K562 (cell line): ENCODE results near the gene POLD1. TPM values are rescaled to one million over a fixed set of nuclear protein-coding genes. Genes with fewer than 3 reads are reported as not detected.
A peak's percentile ranks its signal among the peaks of the same experiment; 100 is the strongest.

Experiments used
- ATAC-seq: fragments of 200-7000 bp; cut with Tn5 transposase; 3 replicates; pipeline ENCODE4 v1.9.1; 2020; ENCODE audit warnings: moderate library complexity
- BruUV-seq: library from RNA; stranded (reverse); fragments of 400-500 nt; replicated peaks from 2 replicates; lab custom pipeline; 2021; lab: Mats Ljungman, UMichigan
- CTCF ChIA-PET: fragments of 300-600 bp; formaldehyde crosslinking; extraction: SDS; loops from one replicate; lab custom pipeline; 2021; ENCODE audit warnings: low intra/inter-chr PET ratio; lab: Yijun Ruan, JAX
- POLR2A ChIA-PET: fragments of 300-600, 350-650 bp; sonication (Branson Sonifier 250); formaldehyde crosslinking; extraction: SDS; loops from one replicate; lab custom pipeline; 2021; ENCODE audit warnings: antibody characterized with exemption, inconsistent platforms; lab: Yijun Ruan, JAX
- DNase-seq, 4 experiments: peaks; one replicate each; pipeline versions ENCODE4 v3.0.0 to v3.0.0-alpha.2; 2011 to 2018; ENCODE audit warnings: low spot score in 3 of 4, mixed read lengths in 3 of 4; ENCODE audit errors: extremely low read depth in 1 of 4
- FAIRE-seq: peaks from 2 replicates; lab custom pipeline; 2011; peaks lifted over from hg19 to GRCh38; lab: Jason Lieb, UNC
- H2AFZ ChIP-seq: 2 replicates; pipeline ENCODE4 v1.6.0; 2011; ENCODE audit warnings: low read depth, low read length, control low read depth, inconsistent platforms
- H3K27ac ChIP-seq: fragments of 200-600 bp; 3 replicates; pipeline ENCODE4 v1.8.0; 2011; ENCODE audit warnings: low read depth, mild to moderate bottlenecking, control low read depth, inconsistent platforms, low read length, moderate library complexity, mixed read lengths; ENCODE audit errors: extremely low read depth
- H3K27me3 ChIP-seq, 2 experiments: fragments of 300-600 bp in 1 of 2; 2 replicates in 1 of 2; 3 replicates in 1 of 2; pipeline versions ENCODE4 v1.6.0 to v1.8.0; 2011; ENCODE audit warnings: inconsistent platforms in 2 of 2, low read length in 2 of 2, mild to moderate bottlenecking in 1 of 2, mixed read lengths in 1 of 2, moderate library complexity in 1 of 2; ENCODE audit not compliant: control insufficient read depth in 2 of 2, insufficient read depth in 2 of 2
- H3K36me3 ChIP-seq: fragments of 300-600 bp; 3 replicates; pipeline ENCODE4 v1.8.0; 2011; ENCODE audit warnings: mild to moderate bottlenecking, low read length, inconsistent platforms; ENCODE audit not compliant: control insufficient read depth, insufficient read depth
- H3K4me1 ChIP-seq, 2 experiments: fragments of 200-600 bp in 1 of 2; replicated peaks in 1 of 2; 2 replicates in 1 of 2; 3 replicates in 1 of 2; pipeline versions ENCODE4 v1.5.1 to v1.8.0; 2011; ENCODE audit warnings: inconsistent platforms in 2 of 2, low read length in 2 of 2, mild to moderate bottlenecking in 1 of 2, mixed read lengths in 1 of 2, moderate library complexity in 1 of 2; ENCODE audit not compliant: control insufficient read depth in 2 of 2, insufficient read depth in 2 of 2
- H3K4me2 ChIP-seq: 2 replicates; pipeline ENCODE4 v1.6.1; 2011; ENCODE audit warnings: low read length, control low read depth, inconsistent platforms, mixed read lengths; ENCODE audit not compliant: insufficient read depth
- H3K4me3 ChIP-seq: fragments of 200-600 bp; sonication (generic), shearing (Covaris generic); 2 replicates; pipeline ENCODE4 v1.5.1; 2016; ENCODE audit warnings: control low read depth, inconsistent platforms
- H3K79me2 ChIP-seq: fragments of 200-600 bp; 3 replicates; pipeline ENCODE4 v1.8.0; 2011; ENCODE audit warnings: low read length, inconsistent platforms; ENCODE audit not compliant: control insufficient read depth, insufficient read depth
- H3K9ac ChIP-seq, 2 experiments: 2 replicates each; pipeline versions ENCODE4 v1.6.0 to v1.6.1; 2011; ENCODE audit warnings: low read depth in 2 of 2, low read length in 2 of 2, control low read depth in 1 of 2, inconsistent platforms in 1 of 2, mild to moderate bottlenecking in 1 of 2, mixed read lengths in 1 of 2; ENCODE audit not compliant: insufficient read depth in 1 of 2
- H3K9me1 ChIP-seq: one replicate; pipeline ENCODE4 v1.6.0; 2011; ENCODE audit warnings: inconsistent platforms, mild to moderate bottlenecking, low read length, moderate library complexity; ENCODE audit not compliant: control insufficient read depth, insufficient read depth
- H3K9me3 ChIP-seq: replicated peaks from 2 replicates; pipeline ENCODE4 v1.5.1; 2011; ENCODE audit warnings: low read depth, low read length, inconsistent platforms; ENCODE audit not compliant: control insufficient read depth, insufficient read depth
- H4K20me1 ChIP-seq: replicated peaks from 2 replicates; pipeline ENCODE4 v1.6.1; 2011; ENCODE audit warnings: low read length, inconsistent platforms, mixed read lengths; ENCODE audit not compliant: control insufficient read depth, insufficient read depth
- CXXC5 ChIP-seq: fragments of 250-450 bp; sonication (Bioruptor Pico); IDR thresholded peaks from 2 replicates; pipeline ENCODE4 v1.8.0; 2022; ENCODE audit warnings: inconsistent platforms, mild to moderate bottlenecking, moderate library complexity
- ELF4 ChIP-seq: fragments of 450-650 bp; formaldehyde crosslinking; IDR thresholded peaks from 2 replicates; pipeline ENCODE4 v1.4.0; 2022; ENCODE audit warnings: missing genetic modification characterization
- LCOR ChIP-seq: sonication (generic); formaldehyde crosslinking; IDR thresholded peaks from 2 replicates; pipeline ENCODE4 v1.8.0; 2022; ENCODE audit warnings: mild to moderate bottlenecking, missing genetic modification reagents
- MTA3 ChIP-seq: fragments of 450-650 bp; formaldehyde crosslinking; IDR thresholded peaks from 2 replicates; pipeline ENCODE4 v1.6.1; 2017; ENCODE audit warnings: mild to moderate bottlenecking, borderline replicate concordance
- PCBP1 ChIP-seq: fragments of 200-400 bp; formaldehyde crosslinking; IDR thresholded peaks from 2 replicates; pipeline ENCODE4 v1.6.1; 2018; ENCODE audit warnings: mild to moderate bottlenecking, low read depth, low read length; ENCODE audit not compliant: poor library complexity, severe bottlenecking
- SRSF1 ChIP-seq: fragments of 200-400 bp; formaldehyde crosslinking; IDR thresholded peaks from 2 replicates; pipeline ENCODE4 v1.6.1; 2017; ENCODE audit warnings: mild to moderate bottlenecking, low read depth, low read length, moderate library complexity
- TARDBP ChIP-seq: fragments of 450-650 bp; IDR thresholded peaks from 2 replicates; pipeline ENCODE4 v1.6.1; 2016
- TBP ChIP-seq: optimal IDR thresholded peaks from 2 replicates; pipeline ENCODE3; 2011; ENCODE audit warnings: low read depth, low read length, improper control_type of control experiment
- ZKSCAN3 ChIP-seq: fragments of 250-450 bp; sonication (Bioruptor Pico); IDR thresholded peaks from 2 replicates; pipeline ENCODE4 v1.4.0; 2020
- ZNF165 ChIP-seq: fragments of 250-450 bp; sonication (Bioruptor Pico); IDR thresholded peaks from 2 replicates; pipeline ENCODE4 v1.4.0; 2020; ENCODE audit warnings: borderline replicate concordance
- ZNF583 ChIP-seq: fragments of 250-450 bp; sonication (Bioruptor Pico); IDR thresholded peaks from 2 replicates; pipeline ENCODE4 v1.4.0; 2020
- ZNF766 ChIP-seq: fragments of 200-800 bp; sonication (Bioruptor generic); conservative IDR thresholded peaks from 2 replicates; pipeline ENCODE4 v1.6.1; 2016; ENCODE audit warnings: missing genetic modification characterization, missing compliant biosample characterization
- WGBS: fragments of 100-300 bp; shearing (Covaris generic); methylation state at CpG from one replicate; pipeline ENCODE4 v1.1.6; 2016; ENCODE audit warnings: low coverage, mixed read lengths; ENCODE audit not compliant: insufficient coverage; ENCODE audit errors: missing lambda C conversion rate; 5-methylcytosine and 5-hydroxymethylcytosine counted together
- in situ Hi-C: fragments of 300-500 bp; cut with MboI; formaldehyde crosslinking; loops from 4 replicates; pipeline ENCODE4 v1.15.0; 2018; ENCODE audit warnings: inconsistent platforms, mixed read lengths
- intact Hi-C: fragments of 100-400 bp; cut with micrococcal nuclease; formaldehyde crosslinking; loops from 2 replicates; pipeline ENCODE4 v1.14.2; 2022
- polyA plus RNA-seq, 8 experiments: library from polyadenylated mRNA; depleted of rRNA in 4 of 8; stranded (reverse) in 5 of 8; unstranded in 3 of 8; fragments of >200 nt; fragmentation: Nextera tagmentation in 2 of 8; fragmentation: Illumina TruSeq in 1 of 8; extraction: Ambion mirVana in 2 of 8; extraction: Trizol in 1 of 8; gene quantifications; 2 replicates each; pipeline versions ENCODE4 v1.2.1 to v1.2.3, GENCODE V29; 2011 to 2014; ENCODE audit warnings: inconsistent platforms in 1 of 8, missing spikeins in 1 of 8
- total RNA-seq, 7 experiments: library from RNA; depleted of rRNA in 6 of 7; stranded (reverse); fragments of >200 nt in 6 of 7; fragmentation: Illumina TruSeq in 2 of 7; extraction: Trizol in 2 of 7; gene quantifications; 2 replicates each; pipeline versions ENCODE4 v1.2.1 to v1.2.3, GENCODE V29; 2011 to 2021; ENCODE audit warnings: low replicate concordance in 1 of 7
- TF ChIP-seq, protein P1 (sequence below), 3 experiments: fragments of 200-800 bp in 1 of 3; fragments of 250-450 bp in 1 of 3; fragments of 450-650 bp in 1 of 3; sonication (Bioruptor Pico) in 1 of 3; sonication (Bioruptor generic) in 1 of 3; formaldehyde crosslinking in 1 of 3; IDR thresholded peaks; 2 replicates each; pipeline versions ENCODE4 v1.6.1 to v1.8.0; 2016 to 2022; ENCODE audit warnings: mild to moderate bottlenecking in 2 of 3, missing genetic modification characterization in 2 of 3, missing compliant biosample characterization in 1 of 3, moderate library complexity in 1 of 3
- TF ChIP-seq, protein P2 (sequence below): fragments of 200-800 bp; sonication (Bioruptor generic); IDR thresholded peaks from 2 replicates; pipeline ENCODE4 v1.6.1; 2017; ENCODE audit warnings: missing genetic modification characterization, missing compliant biosample characterization
- TF ChIP-seq, protein P3 (sequence below): fragments of 250-450 bp; sonication (Bioruptor Pico); IDR thresholded peaks from 2 replicates; pipeline ENCODE4 v1.9.0; 2021; ENCODE audit warnings: mild to moderate bottlenecking

The POLD1 gene
- total and polyA plus RNA-seq, 9 of the 15 experiments (the other 6 are each of a cell fraction or from before 2014, with no cell fraction given): 1.3 to 312 (median 47.8) TPM

DNA sequence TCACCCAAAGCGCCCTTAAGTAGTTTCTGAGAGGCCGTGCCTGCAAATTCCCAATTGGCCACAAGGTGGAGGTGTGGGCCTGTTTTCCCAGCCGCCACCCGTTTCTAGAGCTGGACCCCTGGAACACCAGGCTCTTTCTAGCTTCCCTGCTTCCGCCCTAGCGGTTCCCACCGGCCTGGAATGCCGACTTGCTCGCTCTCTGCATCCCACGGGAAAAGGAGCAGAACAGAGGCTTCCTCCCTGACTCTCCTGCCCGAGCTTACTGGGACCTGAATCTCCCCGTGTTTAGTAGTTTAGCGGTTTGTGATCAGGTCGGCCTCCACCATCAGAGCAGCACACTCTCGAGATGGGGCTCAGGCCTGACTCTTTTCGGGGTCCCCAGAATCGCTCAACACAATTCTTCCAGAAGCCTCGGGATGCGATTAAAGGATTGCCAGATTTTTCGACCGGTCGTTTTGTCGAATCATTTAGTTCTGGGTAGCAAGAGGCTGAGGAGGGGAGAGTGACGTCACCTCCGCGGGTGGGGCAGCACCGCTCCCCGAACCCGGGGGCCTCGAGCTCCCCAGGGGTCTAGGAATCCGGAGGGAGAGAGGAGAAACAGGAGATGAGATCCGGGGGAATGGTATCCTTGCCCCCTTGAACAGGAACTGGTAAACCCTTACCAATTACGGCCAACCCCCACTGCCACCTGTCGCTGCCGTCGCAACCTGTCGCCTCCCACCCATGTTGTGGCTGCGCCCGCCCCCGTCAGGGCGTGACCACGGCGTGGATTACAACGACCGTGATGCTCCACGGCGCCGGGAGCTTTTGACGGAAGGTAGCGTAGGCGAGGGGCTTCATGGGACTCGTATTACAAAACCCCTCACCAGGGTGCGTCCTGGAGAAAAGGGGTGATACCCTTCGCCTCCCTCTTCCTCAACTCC, 26.7 kb upstream of the POLD1 start:
- Histone ChIP-seq H3K9ac (peak overlapping the region; percentile 72 to 94), H3K79me2 (peaks cover 28% of the 10 kb centered on the region), H3K36me3 (no peaks in the 10 kb centered on the region; the same call in 2 of the 3 replicates), H2AFZ (peak overlapping the region; percentile 94), H3K4me1 (peaks cover 36 to 38% of the 10 kb centered on the region in 2 experiments), H3K9me1 (peaks cover 5% of the 10 kb centered on the region), H3K4me3 (peak overlapping the region; percentile 43), H3K4me2 (peak overlapping the region; percentile 94), H3K9me3 (no peaks in the 10 kb centered on the region), H3K27me3 (no peaks in the 10 kb centered on the region), H3K27ac (peak overlapping the region; percentile 95), H4K20me1 (no peaks in the 10 kb centered on the region)
- ATAC-seq (peak; percentile 85), DNase-seq (peak; percentile 70 to 93 (median 78)), FAIRE-seq (peak; percentile 90)
- CTCF ChIA-PET: interaction anchor here (0.5 to 2.5 kb wide), 6 partner anchors 57 to 347 kb away, joined by 3 to 14 read pairs (median 7); no protein-coding TSS in a partner anchor
- 1% methylated on average over 50 of the region's 54 CpGs for WGBS
- POLR2A ChIA-PET: interaction anchor here (0.5 to 2.3 kb wide), 17 partner anchors 11 to 216 kb away, joined by 3 to 11 read pairs (median 4); partner anchors contain the start of genes JOSD2, KCNC3 and NR1H2
- intact Hi-C loops: loop anchor here (1.0 kb wide), 1 partner anchor 104 kb away; no protein-coding TSS in a partner anchor
- in situ Hi-C loops: loop anchor here (10.0 kb wide), 1 partner anchor 427 kb away; no protein-coding TSS in a partner anchor
- BruUV-seq: TSS peak; percentile 89
- 0 out of 2 replicates have a peak, but pooled peaks have one; percentile 50 for TF ChIP-seq ELF4 (CRISPR knock-in tag)
- TF ChIP-seq, protein P1, sequence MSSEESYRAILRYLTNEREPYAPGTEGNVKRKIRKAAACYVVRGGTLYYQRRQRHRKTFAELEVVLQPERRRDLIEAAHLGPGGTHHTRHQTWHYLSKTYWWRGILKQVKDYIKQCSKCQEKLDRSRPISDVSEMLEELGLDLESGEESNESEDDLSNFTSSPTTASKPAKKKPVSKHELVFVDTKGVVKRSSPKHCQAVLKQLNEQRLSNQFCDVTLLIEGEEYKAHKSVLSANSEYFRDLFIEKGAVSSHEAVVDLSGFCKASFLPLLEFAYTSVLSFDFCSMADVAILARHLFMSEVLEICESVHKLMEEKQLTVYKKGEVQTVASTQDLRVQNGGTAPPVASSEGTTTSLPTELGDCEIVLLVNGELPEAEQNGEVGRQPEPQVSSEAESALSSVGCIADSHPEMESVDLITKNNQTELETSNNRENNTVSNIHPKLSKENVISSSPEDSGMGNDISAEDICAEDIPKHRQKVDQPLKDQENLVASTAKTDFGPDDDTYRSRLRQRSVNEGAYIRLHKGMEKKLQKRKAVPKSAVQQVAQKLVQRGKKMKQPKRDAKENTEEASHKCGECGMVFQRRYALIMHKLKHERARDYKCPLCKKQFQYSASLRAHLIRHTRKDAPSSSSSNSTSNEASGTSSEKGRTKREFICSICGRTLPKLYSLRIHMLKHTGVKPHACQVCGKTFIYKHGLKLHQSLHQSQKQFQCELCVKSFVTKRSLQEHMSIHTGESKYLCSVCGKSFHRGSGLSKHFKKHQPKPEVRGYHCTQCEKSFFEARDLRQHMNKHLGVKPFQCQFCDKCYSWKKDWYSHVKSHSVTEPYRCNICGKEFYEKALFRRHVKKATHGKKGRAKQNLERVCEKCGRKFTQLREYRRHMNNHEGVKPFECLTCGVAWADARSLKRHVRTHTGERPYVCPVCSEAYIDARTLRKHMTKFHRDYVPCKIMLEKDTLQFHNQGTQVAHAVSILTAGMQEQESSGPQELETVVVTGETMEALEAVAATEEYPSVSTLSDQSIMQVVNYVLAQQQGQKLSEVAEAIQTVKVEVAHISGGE (CRISPR knock-in tag; IDR thresholded peaks at IDR 0.05): peak in 1 of 3 experiments; percentile 21; a peak in 1 of 6 replicates
- no peak; the same call in 1 of the 2 replicates for TF ChIP-seq MTA3
- no peak for TF ChIP-seq LCOR
- TF ChIP-seq, protein P2, sequence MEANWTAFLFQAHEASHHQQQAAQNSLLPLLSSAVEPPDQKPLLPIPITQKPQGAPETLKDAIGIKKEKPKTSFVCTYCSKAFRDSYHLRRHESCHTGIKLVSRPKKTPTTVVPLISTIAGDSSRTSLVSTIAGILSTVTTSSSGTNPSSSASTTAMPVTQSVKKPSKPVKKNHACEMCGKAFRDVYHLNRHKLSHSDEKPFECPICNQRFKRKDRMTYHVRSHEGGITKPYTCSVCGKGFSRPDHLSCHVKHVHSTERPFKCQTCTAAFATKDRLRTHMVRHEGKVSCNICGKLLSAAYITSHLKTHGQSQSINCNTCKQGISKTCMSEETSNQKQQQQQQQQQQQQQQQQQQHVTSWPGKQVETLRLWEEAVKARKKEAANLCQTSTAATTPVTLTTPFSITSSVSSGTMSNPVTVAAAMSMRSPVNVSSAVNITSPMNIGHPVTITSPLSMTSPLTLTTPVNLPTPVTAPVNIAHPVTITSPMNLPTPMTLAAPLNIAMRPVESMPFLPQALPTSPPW (CRISPR knock-in tag): peak; percentile 97
- TF ChIP-seq TBP: peak; percentile 19
- TF ChIP-seq ZNF766 (CRISPR knock-in tag): 0 out of 2 replicates have a peak, but pooled peaks have one; percentile 51
- TF ChIP-seq ZNF165: no peak
- TF ChIP-seq CXXC5 (CRISPR knock-in tag): peak; percentile 82
- peak; percentile 28; the same call in 1 of the 2 replicates for TF ChIP-seq TARDBP
- TF ChIP-seq, protein P3, sequence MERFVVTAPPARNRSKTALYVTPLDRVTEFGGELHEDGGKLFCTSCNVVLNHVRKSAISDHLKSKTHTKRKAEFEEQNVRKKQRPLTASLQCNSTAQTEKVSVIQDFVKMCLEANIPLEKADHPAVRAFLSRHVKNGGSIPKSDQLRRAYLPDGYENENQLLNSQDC (CRISPR knock-in tag): 0 out of 2 replicates have a peak, but pooled peaks have one; percentile 8
- no peak for TF ChIP-seq ZKSCAN3 (CRISPR knock-in tag)
- no peak for TF ChIP-seq SRSF1
- no peak for TF ChIP-seq ZNF583 (CRISPR knock-in tag)
- TF ChIP-seq PCBP1: no peak
